A673 (cell line): ENCODE measurements around the gene TIMM29.

Experiments
- CTCF ChIP-seq: fragments of 300-800, 200-600 bp; sonication (generic); conservative IDR thresholded peaks from 2 replicates; pipeline ENCODE4 v1.5.1; 2017; ENCODE audit warnings: low read depth, mild to moderate bottlenecking, antibody characterized with exemption, low read length, moderate library complexity, mixed read lengths
- EZH2 ChIP-seq: fragments of 200-600 bp; sonication (generic); IDR thresholded peaks from 2 replicates; pipeline ENCODE4 v1.6.1; 2017; ENCODE audit warnings: borderline replicate concordance, low read depth, mild to moderate bottlenecking, mixed read lengths, antibody characterized with exemption, low read length; ENCODE audit not compliant: poor library complexity, severe bottlenecking

DNA sequence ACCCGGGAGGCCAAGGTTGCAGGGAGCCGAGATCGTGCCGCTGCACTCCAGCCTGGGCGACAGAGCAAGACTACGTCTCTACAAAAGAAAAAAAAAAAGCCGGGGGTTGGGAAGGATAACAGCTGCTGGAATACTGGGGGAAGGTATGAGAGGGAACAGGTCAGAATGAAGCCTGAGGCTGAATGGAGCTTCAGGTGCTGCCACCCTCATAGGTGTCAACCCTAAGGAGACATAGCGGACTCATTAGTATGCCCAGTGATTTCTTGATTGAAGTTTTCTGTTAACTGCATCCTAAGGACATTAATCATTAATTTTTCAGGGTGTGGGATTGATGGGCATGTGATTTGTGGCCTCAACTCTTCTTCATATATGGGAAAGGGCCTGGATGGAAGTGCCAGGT lies 38.2 kb downstream of the TIMM29 start:
- no peak for TF ChIP-seq CTCF
- TF ChIP-seq EZH2, result no peak
